AG09309 (cell line): ENCODE results near the gene GPR32.
"Not testable (repeated sequence)": the region's sequence is repeated elsewhere in the genome, so short reads cannot be mapped to it uniquely, and the experiment has no call there.

Experiments used
- DNase-seq: peaks from one replicate; pipeline ENCODE4 v3.0.0-alpha.2; 2010; ENCODE audit warnings: low read depth
- H3K4me3 ChIP-seq: 2 replicates; pipeline ENCODE4 v1.5.1; 2011; ENCODE audit warnings: mild to moderate bottlenecking, low read depth, low read length, moderate library complexity; ENCODE audit not compliant: control insufficient read depth
- TF ChIP-seq, protein P1 (sequence below): IDR thresholded peaks from 2 replicates; pipeline ENCODE4 v1.5.1; 2011; ENCODE audit warnings: mild to moderate bottlenecking, low read depth, low read length, inconsistent platforms; ENCODE audit not compliant: insufficient read depth, control insufficient read depth; ENCODE audit errors: missing control alignments

The GPR32 gene

DNA sequence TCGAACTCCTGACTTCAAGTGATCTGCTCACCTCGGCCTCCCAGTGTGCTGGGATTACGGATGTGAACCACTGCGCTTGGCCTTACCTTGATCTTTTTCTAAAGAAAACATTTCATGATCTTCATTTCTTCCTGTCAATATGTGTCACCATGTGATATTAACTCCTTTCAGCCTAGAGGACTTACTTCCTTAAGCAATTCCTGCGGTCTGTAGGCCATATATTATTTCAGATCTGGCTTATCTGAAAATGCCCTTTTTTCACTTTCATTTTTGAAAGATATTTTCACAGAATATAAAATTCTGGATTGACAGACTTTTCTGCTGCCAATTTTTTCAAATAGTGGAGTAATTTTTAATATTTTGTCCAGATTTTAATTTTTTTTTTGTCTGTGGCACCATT, 2.0 kb upstream of the GPR32 start:
- no peak for DNase-seq
- TF ChIP-seq, protein P1, sequence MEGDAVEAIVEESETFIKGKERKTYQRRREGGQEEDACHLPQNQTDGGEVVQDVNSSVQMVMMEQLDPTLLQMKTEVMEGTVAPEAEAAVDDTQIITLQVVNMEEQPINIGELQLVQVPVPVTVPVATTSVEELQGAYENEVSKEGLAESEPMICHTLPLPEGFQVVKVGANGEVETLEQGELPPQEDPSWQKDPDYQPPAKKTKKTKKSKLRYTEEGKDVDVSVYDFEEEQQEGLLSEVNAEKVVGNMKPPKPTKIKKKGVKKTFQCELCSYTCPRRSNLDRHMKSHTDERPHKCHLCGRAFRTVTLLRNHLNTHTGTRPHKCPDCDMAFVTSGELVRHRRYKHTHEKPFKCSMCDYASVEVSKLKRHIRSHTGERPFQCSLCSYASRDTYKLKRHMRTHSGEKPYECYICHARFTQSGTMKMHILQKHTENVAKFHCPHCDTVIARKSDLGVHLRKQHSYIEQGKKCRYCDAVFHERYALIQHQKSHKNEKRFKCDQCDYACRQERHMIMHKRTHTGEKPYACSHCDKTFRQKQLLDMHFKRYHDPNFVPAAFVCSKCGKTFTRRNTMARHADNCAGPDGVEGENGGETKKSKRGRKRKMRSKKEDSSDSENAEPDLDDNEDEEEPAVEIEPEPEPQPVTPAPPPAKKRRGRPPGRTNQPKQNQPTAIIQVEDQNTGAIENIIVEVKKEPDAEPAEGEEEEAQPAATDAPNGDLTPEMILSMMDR: no peak
- H3K4me3 ChIP-seq: no peak overlapping the region

DNA sequence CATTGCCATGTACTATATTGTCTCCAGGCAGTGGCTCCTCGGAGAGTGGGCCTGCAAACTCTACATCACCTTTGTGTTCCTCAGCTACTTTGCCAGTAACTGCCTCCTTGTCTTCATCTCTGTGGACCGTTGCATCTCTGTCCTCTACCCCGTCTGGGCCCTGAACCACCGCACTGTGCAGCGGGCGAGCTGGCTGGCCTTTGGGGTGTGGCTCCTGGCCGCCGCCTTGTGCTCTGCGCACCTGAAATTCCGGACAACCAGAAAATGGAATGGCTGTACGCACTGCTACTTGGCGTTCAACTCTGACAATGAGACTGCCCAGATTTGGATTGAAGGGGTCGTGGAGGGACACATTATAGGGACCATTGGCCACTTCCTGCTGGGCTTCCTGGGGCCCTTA, 624 bp downstream of the GPR32 start:
- H3K4me3 ChIP-seq: no peak overlapping the region
- TF ChIP-seq, protein P1: no peak
- no peak for DNase-seq

DNA sequence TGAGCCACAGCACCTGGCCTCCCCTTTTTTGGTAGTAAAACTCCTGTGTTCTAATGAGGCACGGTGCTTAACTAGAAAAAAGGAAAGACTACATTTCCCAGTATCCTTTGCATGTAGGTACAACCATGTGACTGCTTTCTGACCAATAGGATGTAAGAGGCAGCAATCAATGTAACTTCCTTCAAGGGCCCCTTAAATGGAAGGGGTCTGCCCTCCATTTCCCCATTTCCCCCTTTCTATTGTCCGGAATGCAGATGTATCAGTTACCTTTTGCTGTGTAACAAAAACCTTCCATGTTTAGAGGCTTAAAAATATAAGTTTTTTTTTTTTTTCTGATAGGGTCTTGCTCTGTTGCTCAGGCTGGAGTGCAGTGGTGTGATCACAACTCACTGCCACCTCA, 2.2 kb downstream of the GPR32 start:
- no peak for DNase-seq

DNA sequence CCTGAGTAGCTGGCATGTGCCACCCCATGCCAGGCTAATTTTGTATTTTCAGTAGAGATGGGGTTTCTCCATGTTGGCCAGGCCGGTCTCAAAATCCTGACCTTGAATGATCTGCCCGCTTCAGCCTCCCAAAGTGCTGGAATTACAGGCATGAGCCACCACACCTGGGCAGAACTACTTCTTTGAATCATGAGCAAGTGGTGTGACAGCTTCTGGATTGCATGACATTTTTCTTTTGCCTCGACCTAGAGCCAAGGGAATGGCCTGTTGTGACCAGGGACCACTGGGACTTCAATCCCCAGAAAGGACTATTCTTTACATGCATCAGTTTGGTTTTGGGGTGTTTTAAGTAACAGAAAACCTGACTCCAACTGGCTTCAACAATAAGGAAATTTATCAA, 2.6 kb downstream of the GPR32 start:
- not testable (repeated sequence) for H3K4me3 ChIP-seq, DNase-seq

More for the DNA sequence above, 2.2 kb downstream of the GPR32 start:
- TF ChIP-seq, protein P1: no peak
- no peak overlapping the region for H3K4me3 ChIP-seq

DNA sequence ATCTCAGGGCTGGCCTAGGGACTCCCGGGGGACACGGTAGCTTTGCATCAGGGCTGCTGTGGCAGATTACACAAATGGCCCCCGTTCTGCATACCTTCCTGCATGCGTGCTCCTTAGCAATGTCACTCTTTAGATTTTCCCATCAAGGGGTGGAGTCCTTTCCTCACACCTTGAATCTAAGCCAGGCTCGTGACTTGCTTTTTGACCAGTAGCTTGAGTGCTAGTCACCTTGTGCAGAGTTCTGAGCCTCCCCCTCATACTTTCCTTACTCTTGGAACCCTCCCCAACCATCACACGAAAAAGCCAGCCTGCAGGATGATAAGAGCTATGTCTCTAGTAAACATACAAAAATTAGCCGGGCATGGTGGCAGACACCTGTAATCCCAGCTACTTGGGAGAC, 3.2 kb downstream of the GPR32 start:
- not testable (repeated sequence) for DNase-seq, H3K4me3 ChIP-seq

DNA sequence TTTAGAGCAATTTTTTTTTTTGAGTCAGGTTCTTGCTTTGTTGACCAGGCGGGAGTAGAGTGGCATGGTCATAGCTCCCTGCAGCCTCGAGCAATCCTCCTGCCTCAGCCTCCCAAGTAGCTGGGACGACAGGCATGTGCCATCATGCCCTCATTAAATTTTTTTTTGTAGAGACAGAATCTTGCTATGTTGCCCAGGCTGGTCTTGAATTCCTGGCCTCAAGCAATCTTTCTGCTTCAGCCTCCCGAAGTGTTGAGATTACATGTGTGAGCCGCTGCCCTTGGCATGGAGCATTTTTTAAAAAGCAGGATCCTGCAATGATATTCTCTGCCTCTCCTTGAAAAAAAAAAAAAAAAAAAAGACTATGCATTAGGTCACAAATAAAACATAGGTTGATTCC, 5.9 kb downstream of the GPR32 start:
- no peak overlapping the region for H3K4me3 ChIP-seq
- no peak for DNase-seq
- TF ChIP-seq, protein P1: no peak

DNA sequence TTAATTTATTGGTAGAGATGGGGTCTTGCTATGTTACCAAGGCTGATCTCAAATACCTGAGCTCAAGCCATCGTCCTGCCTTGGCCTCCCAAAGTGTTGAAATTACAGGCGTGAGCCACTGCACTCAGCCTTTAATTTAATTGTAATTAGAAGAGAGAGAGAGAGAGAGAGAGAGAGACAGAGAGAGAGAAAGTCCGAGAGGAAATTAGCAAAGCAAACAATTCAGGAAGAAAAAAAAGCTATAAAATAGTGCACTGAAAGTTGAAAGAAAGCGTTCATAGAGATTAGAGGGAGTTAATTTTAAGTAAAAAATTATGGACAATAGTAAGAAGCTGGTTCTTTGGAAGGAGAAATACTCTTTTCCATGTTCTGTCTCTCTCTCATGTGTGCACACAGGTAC, 7.0 kb downstream of the GPR32 start:
- TF ChIP-seq, protein P1: no peak
- DNase-seq: no peak
- H3K4me3 ChIP-seq: no peak overlapping the region

DNA sequence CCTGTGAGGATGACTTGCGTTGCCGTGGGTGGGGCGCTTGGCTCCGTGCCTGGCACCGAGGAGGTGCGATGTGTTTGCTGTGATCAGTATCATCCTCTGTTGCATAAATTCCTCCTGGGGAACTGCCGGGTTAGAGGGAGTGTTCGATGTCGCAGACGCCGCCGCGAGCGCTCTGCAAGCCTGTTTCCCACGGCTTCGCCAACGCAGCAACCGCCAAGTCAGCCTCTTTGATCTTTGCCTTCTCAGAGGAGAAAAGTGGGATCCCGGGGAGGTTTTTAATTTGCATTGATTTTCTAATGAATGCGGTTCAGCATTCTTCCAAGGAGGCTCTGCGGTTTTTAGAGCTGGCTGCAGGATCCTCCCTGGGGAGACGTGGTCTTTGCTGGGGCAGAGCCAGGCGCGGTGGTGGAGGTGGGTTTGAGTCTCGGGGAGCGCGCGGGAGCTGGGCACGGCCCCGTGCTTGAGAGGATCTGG, 7.6 kb downstream of the GPR32 start:
- TF ChIP-seq, protein P1: no peak
- no peak for DNase-seq
- H3K4me3 ChIP-seq: no peak overlapping the region
